GM19463 (cell line): ENCODE results near the gene HOXA1.

Source experiments
- ATAC-seq: cut with Tn5 transposase; IDR thresholded peaks from one replicate; pipeline ENCODE4 v1.9.1; 2021; ENCODE audit warnings: mild to moderate bottlenecking, moderate library complexity; ENCODE audit not compliant: unreplicated experiment

Gene HOXA1

GRCh38 chr7:27116962-27117886 is 21.4 kb upstream of the HOXA1 start:
- no peak for ATAC-seq

GRCh38 chr7:27116031-27116961 is 20.5 kb upstream of the HOXA1 start:
- no peak for ATAC-seq

- no peak for ATAC-seq
Measured at GRCh38 chr7:27115221-27116026, 19.6 kb upstream of the HOXA1 start.

- no peak for ATAC-seq
Measured at GRCh38 chr7:27114881-27115220, 19.1 kb upstream of the HOXA1 start.

- ATAC-seq: no peak
Measured at GRCh38 chr7:27113991-27114769, 18.4 kb upstream of the HOXA1 start.

GRCh38 chr7:27112955-27113949 is 17.5 kb upstream of the HOXA1 start:
- no peak for ATAC-seq

- no peak for ATAC-seq
Measured at GRCh38 chr7:27112361-27112760, 16.6 kb upstream of the HOXA1 start.

GRCh38 chr7:27111751-27112277 is 16.0 kb upstream of the HOXA1 start:
- no peak for ATAC-seq

GRCh38 chr7:27111042-27111750 is 15.4 kb upstream of the HOXA1 start:
- no peak for ATAC-seq

GRCh38 chr7:27110186-27111031 is 14.6 kb upstream of the HOXA1 start:
- no peak for ATAC-seq

GRCh38 chr7:27109466-27110185 is 13.8 kb upstream of the HOXA1 start:
- no peak for ATAC-seq

- ATAC-seq: no peak
Measured at GRCh38 chr7:27108390-27109127, 12.8 kb upstream of the HOXA1 start.

GRCh38 chr7:27107391-27108381 is 11.9 kb upstream of the HOXA1 start:
- ATAC-seq: no peak

- no peak for ATAC-seq
Measured at GRCh38 chr7:27106901-27107240, 11.1 kb upstream of the HOXA1 start.
